HEK293T (cell line): Measurements from ENCODE around the gene INPP5A.

ENCODE experiments used
- BHLHE40 ChIP-seq: fragments of 450-650 bp; IDR thresholded peaks from 2 replicates; pipeline ENCODE4 v1.6.1; 2016; ENCODE audit warnings: mild to moderate bottlenecking, moderate library complexity, borderline replicate concordance
- ELF4 ChIP-seq: fragments of 450-650 bp; IDR thresholded peaks from 2 replicates; pipeline ENCODE4 v1.6.1; 2017; ENCODE audit warnings: antibody characterized with exemption
- FOXM1 ChIP-seq: fragments of 450-650 bp; IDR thresholded peaks from 2 replicates; pipeline ENCODE4 v1.6.1; 2017; ENCODE audit warnings: mild to moderate bottlenecking, borderline replicate concordance
- HDGF ChIP-seq: fragments of 450-650 bp; IDR thresholded peaks from 2 replicates; pipeline ENCODE4 v1.6.1; 2017; ENCODE audit warnings: antibody characterized with exemption, borderline replicate concordance
- L3MBTL2 ChIP-seq: fragments of 450-650 bp; conservative IDR thresholded peaks from 2 replicates; pipeline ENCODE4 v1.6.1; 2016; ENCODE audit warnings: mild to moderate bottlenecking
- NFRKB ChIP-seq: fragments of 450-650 bp; IDR thresholded peaks from 2 replicates; pipeline ENCODE4 v1.6.1; 2016; ENCODE audit warnings: mild to moderate bottlenecking, moderate library complexity
- SP1 ChIP-seq: fragments of 450-650 bp; IDR thresholded peaks from 2 replicates; pipeline ENCODE4 v1.6.1; 2017
- SUZ12 ChIP-seq: fragments of 450-650 bp; IDR thresholded peaks from 2 replicates; pipeline ENCODE4 v1.6.1; 2016; ENCODE audit warnings: mild to moderate bottlenecking
- ZNF384 ChIP-seq: fragments of 450-650 bp; IDR thresholded peaks from 2 replicates; pipeline ENCODE4 v1.6.1; 2016
- TF ChIP-seq, protein P1 (sequence below): fragments of 450-650 bp; IDR thresholded peaks from 2 replicates; pipeline ENCODE4 v1.6.1; 2016

- TF ChIP-seq ELF4 (no peak), SUZ12 (no peak), SP1 (no peak), L3MBTL2 (no peak), NFRKB (no peak), FOXM1 (no peak), BHLHE40 (no peak), HDGF (no peak), ZNF384 (no peak)
- TF ChIP-seq, protein P1, sequence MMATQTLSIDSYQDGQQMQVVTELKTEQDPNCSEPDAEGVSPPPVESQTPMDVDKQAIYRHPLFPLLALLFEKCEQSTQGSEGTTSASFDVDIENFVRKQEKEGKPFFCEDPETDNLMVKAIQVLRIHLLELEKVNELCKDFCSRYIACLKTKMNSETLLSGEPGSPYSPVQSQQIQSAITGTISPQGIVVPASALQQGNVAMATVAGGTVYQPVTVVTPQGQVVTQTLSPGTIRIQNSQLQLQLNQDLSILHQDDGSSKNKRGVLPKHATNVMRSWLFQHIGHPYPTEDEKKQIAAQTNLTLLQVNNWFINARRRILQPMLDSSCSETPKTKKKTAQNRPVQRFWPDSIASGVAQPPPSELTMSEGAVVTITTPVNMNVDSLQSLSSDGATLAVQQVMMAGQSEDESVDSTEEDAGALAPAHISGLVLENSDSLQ = no peak
These were observed 158.6 kb downstream of the INPP5A start for GRCh38 chr10:132696204-132696603.
